Iris pigment epithelial cell (primary cell): ENCODE results near the gene MAP3K3.

ENCODE experiments used
- DNase-seq: peaks from one replicate; pipeline ENCODE4 v3.0.0-alpha.2; 2011; ENCODE audit warnings: low read depth

MAP3K3 gene

DNA sequence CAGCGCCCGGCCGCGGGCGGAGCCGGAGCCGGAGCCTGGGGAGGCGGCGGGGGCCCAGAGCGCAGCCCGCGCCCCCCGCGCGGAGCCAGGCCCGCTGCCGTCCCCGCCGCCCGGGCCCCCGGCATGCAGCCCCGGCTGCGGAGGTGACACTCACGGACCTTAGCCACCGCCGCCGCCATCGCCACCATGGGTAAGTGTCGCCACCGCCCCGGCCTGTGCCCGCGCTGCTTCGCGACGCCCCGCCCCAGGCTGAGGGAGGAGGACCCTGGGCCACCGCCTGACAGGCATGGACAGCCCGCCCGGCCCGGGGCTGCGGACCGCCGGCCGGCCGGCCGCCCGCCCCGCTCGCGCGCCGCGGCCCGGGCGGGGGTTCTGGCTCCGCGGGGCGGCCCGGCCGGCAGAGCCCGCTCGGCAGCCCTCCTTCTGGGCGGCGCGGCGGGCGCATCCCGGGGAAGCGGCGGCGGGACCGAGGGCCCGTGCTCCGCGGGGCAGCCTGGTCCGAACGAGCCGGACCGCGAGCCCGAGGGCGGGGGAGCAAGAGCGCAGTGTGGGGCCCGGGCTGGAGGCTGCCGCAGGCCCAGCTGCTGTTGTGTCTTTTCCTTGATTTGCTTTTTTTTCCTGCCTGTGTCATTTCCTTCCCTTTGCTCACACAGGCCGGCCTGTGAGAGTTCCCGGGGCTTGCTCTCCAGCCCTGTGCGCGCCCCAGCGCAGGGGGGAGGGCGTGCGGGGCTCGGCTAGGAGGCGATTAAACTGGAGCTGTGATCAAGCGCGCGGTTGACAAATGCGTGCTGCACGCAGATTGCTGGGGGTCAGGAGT is 565 bp downstream of the MAP3K3 start:
- peak; percentile 72 for DNase-seq

DNA sequence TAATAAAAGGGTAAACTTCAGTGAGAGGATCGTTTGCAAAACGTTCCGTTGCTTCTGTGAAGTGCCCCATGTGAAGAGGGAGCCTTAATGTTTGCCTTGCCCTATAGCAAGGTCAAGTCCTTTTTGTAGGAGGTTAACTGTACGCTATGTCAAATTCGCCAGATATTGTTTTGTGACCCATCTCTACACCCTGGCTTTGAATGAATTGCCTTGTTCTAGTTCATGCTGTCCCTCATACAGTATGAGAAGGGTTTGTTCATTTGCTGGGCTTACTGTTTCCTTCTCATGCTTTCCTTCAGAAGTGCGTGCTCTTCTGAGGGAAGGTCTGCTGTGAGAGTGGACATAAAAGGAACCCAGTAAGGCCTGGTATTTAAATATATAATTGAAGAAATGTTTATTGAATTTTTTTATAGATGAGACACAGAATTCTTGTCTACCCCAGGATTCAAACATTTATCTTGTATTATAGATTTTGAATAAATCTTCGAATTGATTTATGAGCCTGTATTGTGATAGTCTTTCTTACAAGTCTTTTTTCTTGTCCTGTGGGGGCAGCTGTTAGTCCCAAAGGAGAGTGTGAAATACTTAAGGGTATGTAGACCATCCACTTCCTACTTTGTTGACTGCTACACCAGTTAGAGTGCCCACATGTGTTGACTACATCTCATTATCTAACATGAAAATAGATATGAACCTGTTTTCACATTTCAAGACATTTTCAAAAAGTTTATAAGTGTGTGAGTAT is 1.7 kb downstream of the MAP3K3 start:
- no peak for DNase-seq

DNA sequence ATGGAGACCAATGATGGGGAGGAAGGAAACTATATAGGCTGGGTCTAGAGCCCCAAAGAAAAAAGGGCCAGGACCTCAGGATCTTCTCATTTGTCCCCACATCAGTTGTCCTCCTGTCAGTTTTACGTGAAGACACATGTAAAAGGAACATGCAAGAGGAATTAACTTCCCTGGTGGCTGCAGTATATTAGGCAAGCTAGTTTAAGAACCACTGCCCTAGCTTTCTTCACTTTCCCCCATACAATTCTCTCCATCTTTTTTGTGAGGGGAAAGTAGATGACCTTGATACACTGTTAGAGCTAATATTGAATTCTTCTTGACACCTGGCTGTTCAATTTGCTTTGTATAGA is 2.3 kb downstream of the MAP3K3 start:
- no peak for DNase-seq

DNA sequence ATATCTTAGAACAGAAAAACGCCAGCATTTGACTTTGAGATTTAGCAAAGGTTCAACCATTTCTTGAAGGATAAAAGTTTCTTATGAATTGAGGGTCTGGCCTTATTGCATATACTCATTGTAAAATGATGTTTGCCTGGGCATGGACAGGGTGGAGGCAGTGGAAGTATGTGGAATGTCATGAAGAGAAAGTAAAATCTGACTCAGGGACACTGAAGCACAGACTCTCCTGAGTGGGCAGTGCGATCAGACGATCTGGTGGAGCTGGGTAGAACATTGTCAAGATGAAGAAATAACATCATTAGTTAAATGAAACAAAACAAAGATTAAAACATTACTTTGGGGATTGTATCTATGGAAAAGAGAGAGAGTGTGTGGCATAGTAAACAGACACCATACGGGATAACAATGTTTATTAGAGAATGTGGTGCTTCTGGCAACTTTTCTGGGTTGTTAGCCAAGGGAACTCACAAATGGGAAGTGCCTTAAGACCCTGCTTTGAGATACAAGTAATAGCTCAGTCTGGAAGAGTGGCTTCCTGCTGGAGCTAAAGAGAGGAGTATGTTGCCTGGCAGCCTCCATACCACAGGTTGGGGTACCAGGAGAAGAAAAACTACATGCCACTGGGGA is 4.4 kb downstream of the MAP3K3 start:
- DNase-seq = peak; percentile 24

DNA sequence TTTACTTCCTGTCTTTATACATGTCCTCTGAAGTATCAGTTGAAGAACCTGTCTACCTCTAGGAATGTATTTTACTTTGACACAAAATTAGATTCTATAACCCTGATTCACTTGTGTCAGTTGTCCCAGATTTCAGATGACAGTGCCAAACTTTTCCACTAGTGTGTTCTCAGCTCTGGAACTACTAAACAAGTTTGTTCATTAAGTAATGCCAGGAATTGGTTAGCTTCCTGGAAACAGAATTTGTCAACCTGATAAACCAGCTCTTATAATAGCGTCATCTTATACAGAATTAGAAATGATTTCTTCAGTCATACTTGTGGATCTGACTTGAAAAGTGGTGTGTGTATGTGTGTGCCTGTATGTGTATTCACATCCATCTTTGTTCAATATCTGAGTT is 7.4 kb downstream of the MAP3K3 start:
- DNase-seq = no peak

DNA sequence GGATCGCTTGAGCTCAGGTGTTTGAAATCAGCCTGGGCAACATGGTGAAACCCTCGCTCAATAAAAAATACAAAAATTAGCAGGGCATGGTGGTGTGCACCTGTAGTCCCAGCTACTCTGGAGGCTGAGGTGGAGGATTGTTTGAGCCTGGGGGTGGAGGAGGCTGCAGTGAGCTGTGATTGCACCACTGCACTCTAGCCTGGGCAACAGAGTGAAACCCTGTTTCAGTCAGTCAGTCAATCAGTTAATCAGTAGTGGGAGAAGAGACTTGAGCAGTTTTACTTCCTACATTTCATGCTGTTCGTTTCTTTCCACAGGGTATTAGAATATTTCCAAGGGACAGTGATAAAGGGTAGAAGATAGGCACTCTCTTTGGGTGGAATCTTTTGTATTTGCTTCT is 8.8 kb downstream of the MAP3K3 start:
- no peak for DNase-seq

DNA sequence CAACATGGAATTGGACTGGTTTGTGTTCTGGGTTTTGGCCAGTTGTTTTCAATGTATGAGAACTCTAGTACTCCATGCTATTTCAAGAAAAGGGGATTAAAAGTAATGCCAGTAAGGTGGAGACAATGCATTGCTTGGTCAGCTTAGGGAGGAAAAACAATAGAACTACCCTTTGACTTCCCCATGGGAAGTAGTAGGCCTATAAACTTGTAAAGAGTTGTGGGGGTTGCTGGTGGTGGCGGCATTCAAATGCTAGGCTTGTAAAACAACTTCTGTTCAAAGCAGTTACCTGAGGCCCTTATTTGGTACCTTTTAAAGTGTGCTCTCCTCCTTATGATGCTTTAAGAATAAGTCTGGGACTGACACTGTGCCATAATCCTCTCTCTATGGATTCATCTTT is 9.4 kb downstream of the MAP3K3 start:
- no peak for DNase-seq

DNA sequence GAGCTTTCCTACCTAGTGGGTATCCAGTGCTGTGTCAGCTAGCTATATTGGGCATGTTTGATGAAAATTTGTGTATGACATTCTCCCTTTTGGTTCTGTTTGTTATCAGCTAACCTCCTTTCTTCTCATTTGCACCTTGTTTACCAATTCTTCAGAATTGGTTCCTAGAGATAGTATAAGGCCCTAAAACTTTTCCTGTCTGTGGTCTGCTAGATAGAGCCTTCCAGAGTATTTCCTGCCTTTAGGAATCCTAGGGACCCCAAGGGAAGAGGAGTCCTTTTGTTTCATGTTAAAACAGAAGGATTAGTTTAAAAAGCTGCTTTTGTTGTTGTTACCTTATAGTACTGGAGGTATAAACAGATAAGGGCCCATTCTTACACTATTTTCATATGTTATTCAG is 11.5 kb downstream of the MAP3K3 start:
- DNase-seq = no peak

DNA sequence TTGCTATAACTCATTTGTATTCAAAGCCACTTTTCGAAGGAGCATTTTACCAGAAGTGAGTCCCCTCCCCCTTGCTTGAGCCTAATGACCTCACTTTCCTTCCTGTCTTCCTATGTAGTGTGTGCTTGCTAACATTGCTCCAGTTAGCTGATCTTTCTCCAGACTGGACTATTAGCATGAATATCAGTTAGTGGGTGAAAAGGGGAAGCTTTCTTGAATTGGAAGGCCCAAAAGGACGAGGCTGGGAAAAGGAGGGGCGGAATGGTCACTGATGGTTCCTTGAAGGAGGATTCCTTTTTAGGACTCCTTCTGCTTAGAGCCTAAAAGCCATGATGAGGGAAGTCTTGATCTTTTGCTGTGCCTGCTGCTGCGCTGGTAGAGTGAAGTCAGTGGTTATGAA is 11.9 kb downstream of the MAP3K3 start:
- peak; percentile 63 for DNase-seq

DNA sequence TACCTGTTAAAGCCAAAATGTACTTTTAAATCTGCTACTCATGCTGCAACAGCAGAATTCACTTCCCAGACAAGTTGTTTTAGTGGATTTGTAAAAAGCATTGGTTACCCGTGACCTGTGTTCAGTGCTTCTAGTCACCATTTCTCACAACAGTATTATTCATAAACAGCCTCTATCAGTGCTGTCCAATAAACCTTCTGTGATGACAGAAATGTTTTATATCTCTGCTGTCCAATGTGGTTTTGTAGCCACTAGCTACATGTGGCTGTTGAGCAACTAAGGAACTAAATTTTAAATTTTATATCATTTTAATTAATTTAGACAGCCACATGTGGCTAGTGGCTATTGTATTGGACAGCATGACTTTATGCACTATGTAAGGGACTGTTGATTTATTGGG is 12.6 kb downstream of the MAP3K3 start:
- no peak for DNase-seq

DNA sequence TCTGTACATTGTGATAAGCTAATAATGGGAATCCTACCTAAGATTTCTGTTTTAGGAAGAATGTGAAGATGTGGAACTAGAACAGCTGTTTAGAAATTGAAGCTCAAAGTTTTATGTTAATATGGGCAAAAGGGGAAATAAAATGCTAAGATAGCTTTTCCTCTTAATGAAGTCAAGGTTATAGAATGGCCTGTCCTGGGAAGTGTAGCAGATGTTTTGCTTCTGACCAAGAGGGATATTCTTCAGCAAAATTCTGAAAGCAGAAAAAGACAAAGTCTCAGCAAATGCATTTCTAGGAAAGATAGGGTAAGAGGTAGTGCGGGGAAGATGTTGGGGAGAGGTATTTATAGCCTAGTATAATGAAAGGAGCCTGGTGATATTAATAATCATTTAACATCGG is 13.1 kb downstream of the MAP3K3 start:
- no peak for DNase-seq

DNA sequence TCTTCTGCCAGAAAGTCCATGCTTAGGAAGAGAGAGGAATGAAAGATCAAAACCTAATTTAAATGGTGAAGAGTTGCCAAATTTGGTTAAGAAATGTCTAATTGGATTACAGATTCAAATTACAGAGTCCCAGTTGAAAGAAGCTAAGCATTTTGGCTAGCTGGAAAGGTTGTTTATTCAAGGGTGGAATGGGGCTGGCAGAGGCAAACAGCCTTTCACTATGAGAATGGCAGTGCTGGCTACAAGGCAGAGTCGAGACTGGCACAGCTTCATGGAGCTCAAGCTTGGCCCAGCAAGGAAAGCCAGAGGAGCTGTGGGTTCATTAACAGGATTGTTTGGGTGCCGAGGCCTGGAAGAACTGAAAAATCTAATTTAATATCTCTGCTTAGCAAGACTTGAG is 13.6 kb downstream of the MAP3K3 start:
- DNase-seq = no peak

DNA sequence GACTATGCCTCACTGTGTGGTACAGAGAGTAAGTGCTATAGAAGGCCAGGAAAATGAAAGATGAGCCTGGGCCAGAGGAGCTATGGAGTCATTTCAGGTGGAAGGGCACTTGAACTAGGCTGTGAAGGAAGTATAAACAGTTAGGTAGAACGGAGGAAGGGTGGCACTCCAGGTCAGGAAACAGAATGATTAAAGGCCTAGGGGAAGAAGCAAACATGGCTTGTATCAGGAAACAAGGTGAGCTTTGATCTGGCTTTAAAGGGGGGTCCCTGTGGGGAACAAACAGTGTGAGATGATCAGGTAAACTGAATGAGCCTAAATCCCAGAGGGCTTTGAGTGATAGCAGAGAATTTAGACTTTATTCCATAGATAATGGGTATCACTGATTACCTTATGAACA is 16.9 kb downstream of the MAP3K3 start:
- no peak for DNase-seq

DNA sequence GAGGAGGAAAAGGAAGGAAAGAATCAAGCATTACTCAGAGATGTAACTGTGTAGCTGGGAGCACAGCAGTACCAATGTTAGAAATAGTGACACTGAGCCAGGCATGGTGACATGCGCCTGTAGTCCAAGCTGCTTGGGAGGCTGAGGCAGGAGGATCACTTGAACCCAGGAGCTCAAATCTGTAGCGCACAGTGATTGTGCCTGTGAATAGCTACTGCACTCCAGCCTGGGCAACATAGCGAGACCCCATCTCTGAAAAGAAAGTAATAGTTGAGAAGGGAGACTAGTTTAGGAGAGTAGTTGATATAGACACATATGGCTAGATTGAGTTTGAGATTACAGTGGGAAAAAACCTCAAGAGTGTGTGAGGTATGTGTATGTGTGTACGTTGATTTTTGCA is 17.8 kb downstream of the MAP3K3 start:
- DNase-seq = no peak

DNA sequence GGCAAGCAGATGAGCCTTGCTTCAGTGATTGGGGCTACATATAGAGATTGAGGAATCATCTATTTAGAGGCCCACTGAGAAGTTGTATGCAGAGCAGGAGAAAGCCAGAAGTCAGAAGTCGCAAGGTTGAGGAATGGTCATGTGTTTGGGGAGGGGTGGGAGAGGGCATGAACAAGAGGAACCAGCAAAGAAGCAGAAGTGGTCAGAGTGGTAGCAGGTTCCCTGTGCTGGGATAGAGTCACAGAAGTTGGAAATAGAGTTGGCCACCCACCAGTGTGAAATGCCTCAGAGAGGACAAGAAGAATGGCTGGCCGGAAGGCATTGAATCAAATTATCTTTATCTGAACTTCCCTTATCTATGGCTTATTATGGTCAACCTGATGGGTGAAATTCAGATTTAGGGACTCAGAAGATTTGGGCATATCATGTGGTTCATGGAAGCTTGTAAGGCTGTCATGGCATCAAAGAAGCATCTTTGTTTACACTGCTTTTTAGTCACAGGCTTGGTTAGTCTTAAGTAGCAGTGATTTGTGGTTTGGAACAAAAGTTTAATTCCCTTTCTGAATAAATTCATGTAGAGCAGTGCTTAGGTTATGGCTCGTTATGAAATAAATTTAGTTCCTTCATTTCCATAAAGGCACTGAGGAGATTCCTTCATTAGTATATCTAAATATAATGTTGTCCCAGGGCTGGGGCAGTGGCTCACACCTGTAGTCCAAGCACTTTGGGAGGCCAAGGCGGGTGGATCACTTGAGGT is 19.7 kb downstream of the MAP3K3 start:
- DNase-seq = no peak

DNA sequence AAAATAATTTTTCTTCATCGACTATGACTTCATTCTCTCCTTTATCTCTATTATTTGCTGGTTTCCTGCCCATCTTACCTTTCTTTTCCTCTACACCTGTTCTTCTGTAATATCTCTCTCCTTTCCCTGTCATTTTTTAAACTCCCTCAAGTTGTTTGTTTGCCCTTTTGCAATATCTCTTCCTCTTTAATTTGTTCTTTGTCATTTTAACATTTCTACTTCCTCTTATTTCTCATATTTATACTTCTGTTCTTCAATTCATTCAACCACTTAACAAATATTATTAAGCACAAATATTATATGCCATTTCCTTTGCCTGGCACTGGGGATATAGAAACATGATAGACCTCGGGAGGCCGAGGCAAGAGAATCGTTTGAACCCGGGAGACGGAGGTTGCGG is 22.6 kb downstream of the MAP3K3 start:
- no peak for DNase-seq

DNA sequence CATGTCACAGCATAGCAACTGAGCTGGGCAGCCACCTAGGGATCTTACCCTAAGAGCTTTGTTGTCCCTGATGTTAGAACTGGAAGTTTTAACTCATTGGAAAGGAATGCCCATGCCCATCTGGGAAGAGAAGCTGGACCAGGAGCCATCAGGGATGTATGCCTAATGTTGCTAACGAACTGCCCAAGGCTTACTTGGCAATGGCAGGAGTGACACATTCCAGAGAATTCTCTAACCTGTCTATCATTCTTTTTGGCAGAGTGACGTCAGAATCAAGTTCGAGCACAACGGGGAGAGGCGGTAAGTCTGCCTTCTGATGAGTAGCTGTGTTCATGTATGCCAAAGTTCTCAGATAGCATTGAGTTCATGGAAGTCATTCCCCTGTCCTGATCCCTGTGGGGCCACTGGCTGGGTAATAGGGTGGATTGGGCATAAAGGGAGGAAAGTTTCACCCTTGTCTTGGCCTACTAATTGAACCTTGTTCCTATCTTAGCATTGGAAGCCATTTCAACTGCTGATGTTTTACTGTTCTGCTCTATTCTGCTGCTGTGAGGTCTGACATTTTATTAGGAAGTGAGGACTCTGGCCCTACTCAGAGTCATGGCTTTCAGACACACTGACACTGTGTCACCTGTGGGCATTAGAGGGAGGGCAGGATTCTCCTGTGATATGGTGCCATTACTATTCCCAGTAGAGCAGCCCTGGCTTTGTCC is 23.7 kb downstream of the MAP3K3 start:
- DNase-seq = no peak

DNA sequence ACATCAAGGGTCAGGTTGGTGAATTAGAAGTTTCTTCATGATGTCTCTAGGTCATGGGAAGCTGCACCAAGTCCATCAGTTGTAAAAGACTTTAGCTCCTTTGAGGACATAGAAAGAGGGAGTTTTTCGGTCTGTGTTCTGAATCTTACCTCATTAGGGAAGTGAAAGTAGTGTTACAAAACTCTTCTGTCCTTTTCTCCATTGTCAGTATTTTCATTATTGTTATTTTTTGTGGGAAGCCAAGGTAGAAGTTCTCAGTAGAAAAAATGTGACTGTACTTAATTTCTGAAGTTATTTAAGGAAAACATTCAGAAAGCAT is 24.2 kb downstream of the MAP3K3 start:
- no peak for DNase-seq

DNA sequence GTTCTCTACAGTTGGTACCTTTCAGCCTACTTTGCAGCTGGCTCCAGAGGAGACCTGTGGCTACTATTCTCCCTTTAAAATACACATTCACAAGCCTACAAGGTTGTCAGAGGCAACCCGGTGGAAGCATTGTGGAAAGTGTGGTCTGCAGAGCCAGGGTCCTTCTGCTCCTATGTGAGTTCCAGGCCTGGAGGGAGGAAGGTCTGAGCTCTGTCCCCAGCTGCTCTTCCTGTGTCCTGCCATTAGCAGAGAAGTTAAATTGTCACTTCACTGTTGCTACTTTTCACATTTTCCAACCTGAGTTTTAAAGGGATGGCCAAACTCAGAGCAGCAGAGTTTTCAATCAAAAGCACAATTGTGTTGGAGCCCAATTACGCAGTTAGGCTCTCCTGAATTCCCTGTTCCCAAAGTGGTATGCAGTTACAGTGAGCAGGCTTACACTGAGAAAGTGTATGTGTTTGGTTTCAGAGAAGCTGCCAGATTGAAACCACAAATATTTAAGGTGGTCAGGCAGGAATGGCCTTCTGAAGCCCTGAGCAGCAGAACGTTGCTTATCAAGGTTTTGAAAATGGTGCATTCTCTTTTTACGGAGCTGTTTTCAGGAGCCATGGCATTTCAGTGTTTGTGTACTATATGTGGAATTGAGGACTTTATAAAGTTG is 25.0 kb downstream of the MAP3K3 start:
- DNase-seq = peak; percentile 90

DNA sequence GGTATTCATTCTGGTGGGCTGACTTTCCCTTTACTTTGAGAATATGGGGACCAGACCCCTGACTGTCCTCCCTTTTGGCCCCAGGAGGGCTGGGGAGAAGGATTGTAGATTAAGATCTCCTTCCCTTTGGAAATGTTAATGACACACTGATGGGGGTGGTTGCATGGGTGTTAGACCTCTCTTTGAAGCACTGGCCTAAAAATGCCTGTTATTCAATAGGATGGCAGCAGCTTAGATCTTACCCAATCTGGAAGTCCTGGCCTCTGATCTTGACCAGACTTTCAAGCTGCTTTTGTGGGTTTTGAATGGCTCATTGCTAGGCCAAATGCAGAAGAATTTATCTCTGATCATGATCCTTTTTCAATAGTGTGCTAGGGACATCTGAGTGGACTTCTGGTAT is 25.7 kb downstream of the MAP3K3 start:
- DNase-seq = peak; percentile 27

DNA sequence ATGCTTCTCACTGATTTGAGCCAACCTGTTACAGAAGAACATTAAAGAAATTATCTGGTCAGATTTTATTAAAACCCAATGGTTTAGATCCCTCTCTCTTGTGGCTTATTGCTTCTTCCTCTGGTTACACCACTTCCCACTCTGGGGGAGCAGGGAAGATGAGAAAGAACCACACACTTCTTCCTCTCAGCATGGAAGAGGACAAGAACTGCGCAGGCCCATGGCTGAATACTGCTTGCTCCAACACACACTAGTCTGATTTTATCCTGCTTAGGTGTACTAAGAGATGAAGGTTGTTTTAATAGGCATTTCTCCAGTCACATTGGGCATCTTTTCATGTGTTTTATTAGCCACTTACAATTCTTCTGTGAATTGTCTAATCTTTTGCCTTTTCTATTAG is 27.6 kb downstream of the MAP3K3 start:
- no peak for DNase-seq

DNA sequence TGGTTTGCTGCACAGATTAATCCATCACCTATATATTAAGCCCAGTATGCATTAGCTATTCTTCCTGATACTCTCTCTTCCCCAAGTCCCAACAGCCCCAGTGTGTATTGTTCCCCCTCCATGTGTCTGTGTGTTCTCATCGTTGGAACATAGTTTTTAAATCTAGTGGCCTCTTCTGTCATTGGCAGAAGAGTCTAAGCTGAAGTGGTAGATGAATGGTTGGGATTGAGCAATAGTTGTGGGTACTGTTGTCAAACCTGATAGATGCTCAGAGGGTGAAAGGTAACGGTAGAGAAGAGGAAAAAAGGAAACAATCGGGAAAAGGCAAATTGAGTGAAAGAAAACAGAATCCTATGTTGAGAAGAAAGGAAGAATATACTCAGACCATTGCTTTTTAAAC is 29.9 kb downstream of the MAP3K3 start:
- no peak for DNase-seq
